ENCODE results near the gene KBTBD13.
"Not testable (repeated sequence)": the region's sequence is repeated elsewhere in the genome, so short reads cannot be mapped to it uniquely, and the experiment has no call there.

The KBTBD13 gene

GRCh38 chr15:65076486-65077290 is at the start of gene KBTBD13:
TSS of gene KBTBD13 (plus strand) at chr15:65076746. CDS start at chr15:65076816, 70 bp downstream.
- no peak for DNase-seq

DNA sequence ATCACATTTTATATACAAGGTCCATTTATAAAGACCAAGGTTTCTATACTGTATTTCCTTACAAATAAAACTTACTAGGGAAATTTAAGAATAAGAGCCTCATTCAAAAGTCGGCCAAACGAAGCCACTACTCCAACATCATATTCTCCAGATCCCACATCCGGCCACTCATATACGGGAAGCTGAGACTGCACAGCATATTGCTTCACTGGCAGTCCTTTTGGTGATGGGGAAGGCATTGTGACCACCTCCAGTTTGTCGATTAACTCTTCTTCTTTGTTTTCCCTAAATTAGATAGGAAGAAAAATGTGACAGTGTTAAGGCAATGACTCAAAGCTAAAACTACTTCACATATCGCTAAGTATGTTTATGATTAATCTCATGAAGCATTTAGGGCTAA is 49.8 kb upstream of the KBTBD13 start:
- no peak for DNase-seq

DNA sequence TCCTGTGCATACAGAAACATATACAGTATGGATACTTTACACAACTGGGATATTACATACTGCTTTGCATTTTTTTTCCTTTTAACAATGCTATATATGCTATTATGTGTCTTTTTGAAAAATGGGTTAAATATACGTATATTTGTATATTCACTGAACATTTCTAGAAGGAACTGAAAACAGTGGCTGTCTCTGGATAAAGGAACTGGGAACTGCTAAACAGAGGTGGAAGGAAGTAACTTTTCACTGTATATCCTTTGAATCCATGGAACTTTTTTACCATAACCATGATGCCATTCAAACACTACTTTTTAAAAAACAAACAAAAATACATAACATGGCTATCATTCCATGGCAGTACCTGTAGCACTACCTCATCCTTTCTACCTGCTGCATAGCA is 49.0 kb upstream of the KBTBD13 start:
- DNase-seq = no peak

DNA sequence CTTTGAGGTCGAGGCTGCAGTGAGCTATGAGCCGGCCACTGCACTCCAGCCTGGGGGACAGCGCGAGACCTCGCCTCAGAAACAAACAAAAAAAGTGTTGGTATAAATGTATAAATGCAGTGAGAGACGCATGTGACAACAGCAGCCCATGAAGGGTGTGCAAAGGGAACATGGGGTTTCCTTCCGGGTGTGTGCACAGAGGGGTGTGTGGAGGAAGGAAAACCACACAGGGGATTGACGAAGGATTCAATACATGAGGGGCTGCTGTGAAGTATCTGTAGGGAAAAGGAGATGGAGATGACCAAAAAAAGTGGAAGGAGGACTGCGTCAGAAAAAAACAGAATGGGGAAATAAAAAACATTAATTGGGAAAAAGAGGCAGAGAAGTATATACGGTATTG is 48.2 kb upstream of the KBTBD13 start:
- no peak for DNase-seq

GRCh38 chr15:65028921-65029735 is 47.4 kb upstream of the KBTBD13 start, which contains the start of gene MTFMT:
TSS of gene MTFMT (minus strand) at chr15:65029639. CDS start at chr15:65029613, 26 bp downstream.
- peak; percentile 7 for DNase-seq

- no peak for DNase-seq
Observed at GRCh38 chr15:65029736-65030208, 46.8 kb upstream of the KBTBD13 start.

DNA sequence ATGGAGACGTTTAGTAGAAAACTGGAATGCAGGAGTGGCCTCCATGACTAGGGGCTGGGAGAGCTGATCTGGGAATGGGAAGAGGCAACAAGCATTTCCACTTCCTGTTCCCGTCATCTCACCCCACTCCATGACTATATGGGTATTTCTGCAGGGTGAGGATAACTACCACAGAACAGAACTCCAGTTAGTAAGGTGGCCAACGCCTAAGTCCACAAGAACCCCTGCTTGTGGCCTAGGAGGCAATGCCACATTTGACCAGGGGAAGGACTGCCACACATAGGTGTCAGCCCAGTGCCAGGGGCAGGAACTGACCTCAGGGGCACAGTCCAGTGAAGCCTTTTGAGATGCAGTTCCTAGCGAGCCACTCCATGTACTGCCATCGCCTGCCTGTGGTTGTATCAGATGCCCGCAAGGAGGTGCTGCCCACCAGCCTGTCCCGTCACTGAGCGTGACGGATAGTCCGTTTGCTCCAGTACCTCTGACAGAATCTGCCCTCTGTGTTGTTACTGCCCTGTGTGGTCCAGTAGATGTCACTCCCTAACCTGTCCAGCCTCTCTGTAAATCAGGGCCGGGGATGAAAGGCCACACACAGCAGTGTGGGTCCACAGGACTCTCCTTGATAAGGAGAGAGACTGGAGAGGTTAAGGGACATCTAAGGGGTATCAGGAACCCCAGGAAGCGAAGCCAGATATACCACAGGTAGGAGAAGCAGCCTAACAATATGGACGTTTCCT is 43.6 kb upstream of the KBTBD13 start:
- DNase-seq = no peak

DNA sequence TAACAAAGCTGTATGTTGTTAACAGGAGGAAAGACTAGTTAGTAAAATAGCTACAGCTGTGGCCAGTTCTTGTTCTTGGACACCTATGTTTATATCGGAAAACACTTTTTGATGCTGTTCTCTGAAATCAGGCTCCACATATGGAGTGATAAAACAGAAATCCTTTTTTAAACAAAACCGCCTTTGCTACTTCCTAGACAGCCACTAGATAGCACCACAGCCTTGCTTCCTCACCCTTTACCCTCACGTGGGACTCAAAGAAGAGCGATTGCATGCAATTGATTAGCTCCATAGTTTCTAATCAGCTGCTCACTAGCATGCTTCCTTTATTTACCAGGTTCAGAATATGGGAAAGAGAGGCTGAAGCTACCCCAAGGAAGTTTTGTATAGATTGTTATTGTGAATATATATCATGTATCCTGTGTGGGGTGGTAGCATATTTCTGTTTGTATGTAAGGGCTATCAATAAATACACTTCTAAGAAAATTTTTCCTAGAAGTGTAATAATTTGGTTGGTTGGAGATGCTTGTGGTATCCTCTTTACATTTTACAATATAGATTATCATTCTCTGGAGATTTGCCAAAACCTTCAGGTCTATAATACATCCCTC is 42.8 kb upstream of the KBTBD13 start:
- no peak for DNase-seq

GRCh38 chr15:65034719-65035118 is 41.8 kb upstream of the KBTBD13 start:
- DNase-seq = no peak

GRCh38 chr15:65037309-65037708 is 39.2 kb upstream of the KBTBD13 start:
- DNase-seq = no peak

- no peak for DNase-seq
Observed at GRCh38 chr15:65038428-65038827, 38.1 kb upstream of the KBTBD13 start.

GRCh38 chr15:65038836-65039235 is 37.7 kb upstream of the KBTBD13 start:
- DNase-seq = no peak

GRCh38 chr15:65040461-65040860 is 36.1 kb upstream of the KBTBD13 start:
- DNase-seq = no peak

DNA sequence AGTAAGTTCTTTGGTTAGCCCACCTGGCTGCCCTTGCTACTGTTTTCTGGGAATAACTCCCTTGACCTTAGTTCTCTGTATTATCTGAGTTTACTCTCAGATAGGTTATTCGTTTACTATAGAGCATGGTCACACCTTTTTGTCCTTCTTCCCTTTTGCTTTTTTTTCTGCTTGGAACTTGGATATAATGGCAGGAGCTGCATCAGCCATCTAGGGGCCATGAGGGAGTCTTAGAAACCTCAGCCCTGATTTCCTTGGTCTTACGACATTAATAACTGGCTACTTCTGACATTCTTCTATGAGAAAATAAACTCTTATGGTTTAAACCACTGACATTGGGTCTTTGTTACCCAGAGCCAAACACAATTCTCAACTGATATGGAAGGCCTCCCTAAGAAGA is 34.8 kb upstream of the KBTBD13 start:
- no peak for DNase-seq

DNA sequence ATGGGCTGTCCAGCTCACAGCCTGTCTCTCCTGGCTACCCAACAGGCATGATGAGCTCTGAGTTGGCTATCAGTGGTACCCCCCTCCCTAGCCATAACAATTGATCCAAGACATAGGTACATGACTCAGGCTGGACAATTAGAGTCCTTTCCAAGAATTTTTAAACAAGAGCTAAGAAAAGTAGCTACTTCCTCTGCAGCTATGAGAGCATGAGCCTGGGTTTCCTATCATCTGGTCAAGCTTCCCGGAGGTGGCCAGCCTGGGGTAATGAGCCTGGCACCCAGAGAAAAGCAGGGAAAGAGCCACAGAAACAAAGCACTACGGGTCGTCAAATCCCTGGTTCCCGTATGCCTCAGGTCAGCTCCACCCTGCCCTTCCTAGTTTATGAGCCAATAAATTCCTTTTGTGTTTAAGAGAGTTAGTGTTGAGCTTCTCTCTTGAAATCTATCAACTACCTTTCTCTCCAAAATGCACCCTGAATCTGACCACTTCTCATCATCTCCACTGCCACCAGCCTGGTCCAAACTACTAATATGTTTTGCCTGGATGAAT is 33.7 kb upstream of the KBTBD13 start:
- no peak for DNase-seq

GRCh38 chr15:65044218-65044617 is 32.3 kb upstream of the KBTBD13 start:
- DNase-seq = not testable (repeated sequence)

DNA sequence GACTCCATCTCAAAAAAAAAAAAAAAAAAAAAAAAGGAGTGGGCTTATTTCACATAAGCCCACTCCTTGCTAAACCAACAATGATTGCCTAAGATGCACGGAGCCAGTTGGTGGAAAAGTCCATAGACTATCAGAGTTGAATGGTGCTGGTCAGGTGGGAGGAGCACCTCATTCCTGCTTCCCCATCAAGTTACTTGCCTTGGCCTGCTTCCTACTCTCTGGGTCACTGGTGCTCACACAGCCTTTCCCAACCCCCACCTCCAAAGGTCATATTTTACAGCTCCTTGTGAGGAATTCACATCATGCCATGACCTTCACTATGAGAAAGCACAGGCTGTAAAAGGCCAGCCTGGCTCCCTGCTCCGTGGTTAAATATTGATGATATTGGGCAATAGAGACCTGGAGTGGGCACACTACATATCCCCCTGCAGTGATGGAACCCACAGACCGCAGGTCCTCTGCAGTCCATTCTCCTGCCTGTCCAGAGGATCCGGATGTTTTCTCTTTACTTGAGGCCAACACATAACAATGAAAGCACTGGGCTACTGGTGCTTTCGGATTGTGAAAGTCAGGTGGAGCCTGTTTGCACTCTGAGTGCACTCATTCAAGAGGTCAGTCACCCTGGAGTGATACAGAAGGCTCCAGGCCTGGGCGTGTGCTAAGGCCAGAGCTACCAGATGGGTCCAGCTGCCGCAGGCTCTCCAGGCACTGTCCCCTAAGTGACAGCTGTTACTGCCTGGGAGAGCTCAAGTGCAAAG is 31.6 kb upstream of the KBTBD13 start, which contains the start of gene SLC51B:
TSS of gene SLC51B (plus strand) at position 664 of the 758 bp plus-strand sequence. CDS start 4,618 bp downstream, outside the sequence.
- no peak for DNase-seq

DNA sequence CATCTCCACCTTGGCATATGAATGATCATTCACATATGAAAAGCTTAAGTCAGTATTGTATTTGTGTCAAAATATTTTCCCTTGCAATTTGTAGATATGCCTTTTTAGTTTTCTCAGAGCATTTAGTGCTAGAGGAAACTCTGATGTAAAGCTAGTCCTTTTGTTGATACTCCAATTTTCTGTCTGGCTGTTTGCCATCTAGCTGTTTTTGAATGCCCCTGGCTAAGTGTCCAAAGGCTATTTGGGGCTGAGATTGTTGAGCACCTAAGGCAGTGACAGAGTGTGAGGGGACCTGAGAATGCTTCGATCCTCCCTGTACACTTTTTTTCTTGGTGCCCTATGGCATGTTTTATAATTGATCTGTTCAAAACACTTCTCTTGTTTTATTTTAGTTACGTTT is 28.3 kb upstream of the KBTBD13 start:
- no peak for DNase-seq

DNA sequence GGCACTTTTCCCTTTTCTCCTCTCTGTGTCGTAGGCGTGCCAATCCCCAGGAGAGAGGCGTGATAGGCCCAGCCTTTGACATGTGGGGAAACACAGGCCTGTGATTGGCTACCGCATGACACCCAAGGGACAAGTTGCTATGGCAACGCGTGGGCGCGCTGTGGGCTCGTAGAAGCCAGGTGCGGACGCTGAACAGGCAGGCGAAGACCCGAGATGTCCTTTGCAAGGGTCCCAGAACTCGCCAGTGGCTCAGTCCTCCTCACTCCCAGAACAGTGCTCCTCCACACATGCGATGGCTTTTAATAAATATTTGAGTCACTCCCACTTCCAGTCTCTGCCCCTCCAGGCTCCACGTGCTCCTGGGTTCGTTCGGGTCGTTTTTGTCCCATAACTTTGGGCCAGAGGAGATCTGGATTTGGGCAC is 27.1 kb upstream of the KBTBD13 start:
- DNase-seq = peak; percentile 87

- DNase-seq = no peak
Observed at GRCh38 chr15:65050270-65050669, 26.3 kb upstream of the KBTBD13 start.

DNA sequence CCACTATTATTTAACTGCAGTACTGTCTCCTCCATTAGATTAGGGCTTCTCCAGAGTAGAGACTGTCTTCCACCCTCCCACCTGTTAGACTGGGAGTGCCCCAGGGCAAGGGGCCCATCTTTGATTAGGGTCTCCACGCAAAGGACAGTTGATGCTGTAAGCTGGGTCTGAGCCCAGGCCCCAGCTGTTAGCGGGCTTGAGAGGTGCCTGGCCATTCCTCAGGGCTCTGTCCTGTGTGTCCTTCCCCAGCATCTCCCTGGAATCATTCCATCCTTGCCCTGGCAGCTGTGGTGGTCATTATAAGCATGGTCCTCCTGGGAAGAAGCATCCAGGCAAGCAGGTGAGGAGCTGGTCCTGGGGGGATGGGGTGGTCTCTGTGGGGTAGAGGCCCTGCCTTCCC is 25.3 kb upstream of the KBTBD13 start:
- DNase-seq = no peak
